Smooth muscle cell (in vitro differentiated cells): ENCODE measurements around the gene COMP. TPM values are rescaled to one million over a fixed set of nuclear protein-coding genes. Genes with fewer than 3 reads are reported as not detected.

Source experiments
- DNase-seq: peaks from one replicate; lab custom pipeline; 2025; ENCODE audit not compliant: unreplicated experiment; lab: John Stamatoyannopoulos, UW
- H2AFZ ChIP-seq: fragments of 200-600 bp; sonication (generic); 2 replicates; pipeline ENCODE4 v1.6.0; 2016; ENCODE audit warnings: antibody characterized with exemption, low read depth, mild to moderate bottlenecking
- H3F3A ChIP-seq: fragments of 200-600 bp; sonication (generic); 2 replicates; pipeline ENCODE4 v1.6.0; 2017; ENCODE audit warnings: antibody characterized with exemption, low read depth
- H3K27ac ChIP-seq: fragments of 200-600 bp; sonication (generic); 2 replicates; pipeline ENCODE4 v1.5.1; 2016; ENCODE audit warnings: low read depth, mild to moderate bottlenecking
- H3K27me3 ChIP-seq: fragments of 200-600 bp; sonication (generic); 2 replicates; pipeline ENCODE4 v1.6.1; 2016; ENCODE audit warnings: low read depth, mild to moderate bottlenecking
- H3K36me3 ChIP-seq: fragments of 200-600 bp; sonication (generic); 2 replicates; pipeline ENCODE4 v1.5.1; 2016; ENCODE audit warnings: low read depth
- H3K4me1 ChIP-seq: fragments of 200-600 bp; sonication (generic); 2 replicates; pipeline ENCODE4 v1.5.1; 2016; ENCODE audit warnings: low read depth
- H3K4me2 ChIP-seq: fragments of 200-600 bp; sonication (generic); 2 replicates; pipeline ENCODE4 v1.6.0; 2016; ENCODE audit warnings: mild to moderate bottlenecking
- H3K4me3 ChIP-seq: fragments of 200-600 bp; sonication (generic); 2 replicates; pipeline ENCODE4 v1.5.1; 2016; ENCODE audit warnings: mild to moderate bottlenecking
- H3K79me2 ChIP-seq: fragments of 200-600 bp; sonication (generic); 2 replicates; pipeline ENCODE4 v1.6.0; 2016; ENCODE audit warnings: low read depth, mild to moderate bottlenecking
- H3K9ac ChIP-seq: fragments of 200-600 bp; sonication (generic); 2 replicates; pipeline ENCODE4 v1.6.0; 2016; ENCODE audit warnings: low read depth
- H3K9me3 ChIP-seq: fragments of 200-600 bp; sonication (generic); replicated peaks from 2 replicates; pipeline ENCODE4 v1.5.1; 2016; ENCODE audit warnings: low read depth
- H4K20me1 ChIP-seq: fragments of 200-600 bp; sonication (generic); 2 replicates; pipeline ENCODE4 v1.6.0; 2016; ENCODE audit warnings: low read depth
- CTCF ChIP-seq: fragments of 200-600 bp; sonication (generic); IDR thresholded peaks from 2 replicates; pipeline ENCODE4 v1.5.1; 2017; ENCODE audit warnings: borderline replicate concordance, mild to moderate bottlenecking, antibody characterized with exemption; ENCODE audit not compliant: insufficient read depth, poor library complexity, severe bottlenecking
- WGBS: methylation state at CpG from one replicate; pipeline ENCODE4 v1.1.7; 2016; ENCODE audit warnings: low lambda C conversion rate; 5-methylcytosine and 5-hydroxymethylcytosine counted together
- polyA plus RNA-seq: library from polyadenylated mRNA; unstranded; fragments of >200 nt; fragmentation: Nextera tagmentation; extraction: Ambion mirVana; gene quantifications from 2 replicates; pipeline ENCODE4 v1.2.1, GENCODE V29; 2016
- total RNA-seq: library from RNA; depleted of rRNA; stranded (reverse); fragments of >200 nt; gene quantifications from 2 replicates; pipeline ENCODE4 v1.2.3, GENCODE V29; 2014

The COMP gene
- total and polyA plus RNA-seq, 2 experiments from 2014 or later = 196 to 901 TPM

GRCh38 chr19:18775586-18776287, 15.4 kb downstream of the COMP start:
- no peak for TF ChIP-seq CTCF
- Histone ChIP-seq H2AFZ (no peak overlapping the region), H3K9ac (no peak overlapping the region), H3F3A (no peaks in the 10 kb centered on the region), H3K4me1 (no peaks in the 10 kb centered on the region), H3K4me3 (no peak overlapping the region), H3K27ac (no peak overlapping the region), H3K4me2 (peak overlapping the region; percentile 54), H3K79me2 (no peaks in the 10 kb centered on the region), H3K27me3 (no peaks in the 10 kb centered on the region), H4K20me1 (no peaks in the 10 kb centered on the region), H3K9me3 (no peaks in the 10 kb centered on the region), H3K36me3 (no peaks in the 10 kb centered on the region)
- DNase-seq = no peak
- WGBS = 85% methylated on average over 33 of the region's 33 CpGs

DNA sequence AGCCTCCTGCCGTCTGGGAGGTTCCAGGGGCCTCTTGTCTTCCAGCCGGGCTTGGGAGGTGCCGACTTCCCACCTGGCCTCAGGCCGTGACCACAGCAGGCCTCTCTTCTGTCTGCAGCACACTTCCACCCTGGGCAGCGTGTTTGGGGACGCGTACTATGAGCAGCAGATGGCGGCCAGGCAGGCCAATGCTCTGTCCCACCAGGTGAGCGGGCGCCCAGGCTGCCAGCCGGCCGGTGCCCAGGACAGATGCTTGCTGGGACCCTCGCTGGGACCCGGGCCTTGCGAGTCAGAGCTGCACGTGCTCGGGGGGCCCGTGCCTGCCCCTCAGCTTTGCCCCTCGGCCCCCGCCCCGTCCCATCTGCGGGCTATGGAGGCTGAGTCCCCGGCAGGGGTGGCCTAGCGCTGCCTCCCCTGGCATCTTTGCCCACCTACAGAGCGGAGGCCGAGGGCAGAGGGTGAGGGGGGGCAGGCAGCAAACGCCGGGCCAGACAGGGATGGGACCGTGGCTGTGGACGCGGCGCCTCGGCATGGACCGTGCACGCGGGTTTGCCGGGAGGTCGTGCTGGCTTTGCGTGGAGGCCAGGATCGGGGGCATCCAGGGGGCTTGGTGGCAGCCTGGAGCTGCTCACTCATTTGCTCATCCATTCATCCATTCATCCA, 16.2 kb downstream of the COMP start:
- no peaks in the 10 kb centered on the region for H3K4me1 ChIP-seq
- H3K9ac ChIP-seq = no peak overlapping the region
- H4K20me1 ChIP-seq = no peaks in the 10 kb centered on the region
- no peak overlapping the region for H3K27ac ChIP-seq
- H3K36me3 ChIP-seq = no peaks in the 10 kb centered on the region
- WGBS = 96% methylated on average over 36 of the region's 40 CpGs
- H3F3A ChIP-seq = no peaks in the 10 kb centered on the region
- no peak overlapping the region for H3K4me3 ChIP-seq
- H3K4me2 ChIP-seq = no peak overlapping the region
- H2AFZ ChIP-seq = no peak overlapping the region
- no peak for TF ChIP-seq CTCF
- H3K9me3 ChIP-seq = no peaks in the 10 kb centered on the region
- H3K27me3 ChIP-seq = no peaks in the 10 kb centered on the region
- no peak for DNase-seq
- H3K79me2 ChIP-seq = no peaks in the 10 kb centered on the region

- no peak for DNase-seq
- Histone ChIP-seq H3K4me1 (no peaks in the 10 kb centered on the region), H3K79me2 (no peaks in the 10 kb centered on the region), H3K4me3 (no peak overlapping the region), H3K27ac (no peak overlapping the region), H3F3A (no peaks in the 10 kb centered on the region), H3K27me3 (no peaks in the 10 kb centered on the region), H4K20me1 (no peaks in the 10 kb centered on the region), H3K9me3 (no peaks in the 10 kb centered on the region), H2AFZ (no peak overlapping the region), H3K4me2 (no peak overlapping the region), H3K36me3 (no peaks in the 10 kb centered on the region), H3K9ac (no peak overlapping the region)
- TF ChIP-seq CTCF = no peak
- WGBS = 94% methylated on average over 11 of the region's 11 CpGs
These were observed 17.0 kb downstream of the COMP start for GRCh38 chr19:18774107-18774506.
